NCI-H1092 (cell line): ENCODE measurements around the gene AFTPH.

ENCODE experiments used
- DNase-seq: peaks from one replicate; lab custom pipeline; 2025; lab: John Stamatoyannopoulos, UW

Gene AFTPH, protein sequence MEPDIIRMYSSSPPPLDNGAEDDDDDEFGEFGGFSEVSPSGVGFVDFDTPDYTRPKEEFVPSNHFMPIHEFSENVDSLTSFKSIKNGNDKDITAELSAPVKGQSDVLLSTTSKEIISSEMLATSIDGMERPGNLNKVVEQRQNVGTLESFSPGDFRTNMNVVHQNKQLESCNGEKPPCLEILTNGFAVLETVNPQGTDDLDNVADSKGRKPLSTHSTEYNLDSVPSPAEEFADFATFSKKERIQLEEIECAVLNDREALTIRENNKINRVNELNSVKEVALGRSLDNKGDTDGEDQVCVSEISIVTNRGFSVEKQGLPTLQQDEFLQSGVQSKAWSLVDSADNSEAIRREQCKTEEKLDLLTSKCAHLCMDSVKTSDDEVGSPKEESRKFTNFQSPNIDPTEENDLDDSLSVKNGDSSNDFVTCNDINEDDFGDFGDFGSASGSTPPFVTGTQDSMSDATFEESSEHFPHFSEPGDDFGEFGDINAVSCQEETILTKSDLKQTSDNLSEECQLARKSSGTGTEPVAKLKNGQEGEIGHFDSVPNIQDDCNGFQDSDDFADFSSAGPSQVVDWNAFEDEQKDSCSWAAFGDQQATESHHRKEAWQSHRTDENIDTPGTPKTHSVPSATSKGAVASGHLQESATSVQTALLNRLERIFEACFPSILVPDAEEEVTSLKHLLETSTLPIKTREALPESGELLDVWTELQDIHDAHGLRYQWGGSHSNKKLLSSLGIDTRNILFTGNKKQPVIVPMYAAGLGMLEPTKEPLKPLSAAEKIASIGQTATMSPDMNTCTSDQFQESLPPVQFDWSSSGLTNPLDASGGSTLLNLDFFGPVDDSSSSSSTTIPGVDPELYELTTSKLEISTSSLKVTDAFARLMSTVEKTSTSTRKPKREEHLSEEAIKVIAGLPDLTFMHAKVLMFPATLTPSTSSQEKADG

DNA sequence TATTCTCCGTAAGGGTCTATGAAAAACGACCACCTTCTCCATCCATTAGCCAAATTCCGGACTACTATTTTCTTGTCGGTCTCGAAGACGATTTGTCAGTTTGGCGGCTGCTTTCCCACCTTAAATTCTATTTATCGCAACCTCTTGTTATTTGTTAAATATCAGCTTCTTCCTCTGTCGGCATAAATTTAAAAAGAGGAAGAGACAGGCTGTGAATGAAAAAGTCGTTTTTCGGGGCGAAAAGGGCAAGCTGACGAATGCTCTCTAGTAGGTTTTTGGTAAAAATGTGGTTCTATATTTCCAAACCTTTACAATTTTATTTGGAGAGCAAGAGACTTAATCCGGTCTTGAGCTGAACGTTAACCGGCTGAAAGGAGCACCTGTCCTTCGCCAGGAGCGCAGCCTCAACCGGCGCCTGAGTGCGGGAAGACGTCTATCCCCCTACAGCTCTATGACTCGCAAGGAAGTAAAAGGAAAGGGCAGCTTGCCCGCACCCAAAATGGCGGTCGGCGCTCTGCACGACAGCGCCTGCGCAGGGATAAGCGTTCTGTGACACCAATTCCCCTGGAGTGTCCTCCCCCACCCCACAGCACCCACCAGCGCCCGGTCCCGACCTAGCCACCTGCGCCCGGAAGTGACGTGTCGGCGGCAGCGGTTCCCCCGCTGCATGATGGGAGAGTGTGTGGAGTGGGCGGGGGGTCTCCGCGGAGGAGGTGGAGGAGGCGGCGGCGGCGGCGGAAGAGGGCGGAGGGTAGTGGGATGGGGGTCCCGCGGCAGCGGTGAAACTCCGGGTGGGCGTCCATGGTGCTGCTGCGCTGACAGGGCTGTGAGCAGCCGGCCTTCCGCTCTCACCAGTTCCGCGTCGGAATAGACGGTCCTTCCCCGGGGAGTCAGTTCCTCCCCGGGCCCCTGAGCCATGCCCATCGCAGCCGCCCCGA lies at the start of gene AFTPH:
TSS of gene AFTPH (plus strand) at position 663 of the 938 bp plus-strand sequence. CDS start 27,147 bp downstream, outside the sequence.
- DNase-seq: peak; percentile 96

DNA sequence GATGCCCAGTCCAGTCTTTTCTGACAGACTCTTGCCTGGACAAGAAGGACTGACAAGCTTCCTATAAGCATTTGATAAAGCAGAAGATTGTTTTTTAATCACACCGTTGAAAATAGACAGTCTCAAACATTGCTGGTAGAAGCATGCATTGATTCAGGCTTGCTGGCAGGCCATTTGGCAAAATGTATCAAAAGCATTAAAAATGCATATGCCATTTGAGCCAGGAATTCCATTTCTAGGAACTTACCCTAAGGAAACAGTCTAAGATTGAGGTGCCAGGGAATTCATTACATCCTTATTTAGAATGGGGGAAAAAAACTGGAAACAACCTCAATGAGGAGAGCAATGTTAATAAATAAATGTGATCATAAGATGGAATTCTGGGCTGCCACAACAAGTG lies 49.5 kb upstream of the AFTPH start:
- no peak for DNase-seq

DNA sequence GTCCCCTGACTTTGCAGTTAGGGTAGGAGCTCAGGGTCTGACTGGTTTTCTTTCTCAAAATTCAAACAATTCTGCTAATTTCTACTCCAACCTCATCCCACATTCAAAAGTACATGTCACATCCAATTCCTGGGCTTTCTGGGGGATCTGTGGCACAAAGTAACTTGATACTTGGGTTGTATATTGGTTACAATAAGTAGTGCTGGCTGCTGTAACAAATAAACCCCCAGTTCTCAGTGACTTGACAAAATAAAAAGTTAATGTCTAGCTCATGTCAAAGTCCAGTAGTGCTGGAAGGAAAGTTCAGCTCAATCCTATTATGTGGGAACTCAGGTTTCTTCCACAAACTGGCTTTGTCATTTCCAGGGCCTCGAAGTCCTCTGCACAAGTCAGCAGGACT lies 47.1 kb upstream of the AFTPH start:
- DNase-seq: no peak

DNA sequence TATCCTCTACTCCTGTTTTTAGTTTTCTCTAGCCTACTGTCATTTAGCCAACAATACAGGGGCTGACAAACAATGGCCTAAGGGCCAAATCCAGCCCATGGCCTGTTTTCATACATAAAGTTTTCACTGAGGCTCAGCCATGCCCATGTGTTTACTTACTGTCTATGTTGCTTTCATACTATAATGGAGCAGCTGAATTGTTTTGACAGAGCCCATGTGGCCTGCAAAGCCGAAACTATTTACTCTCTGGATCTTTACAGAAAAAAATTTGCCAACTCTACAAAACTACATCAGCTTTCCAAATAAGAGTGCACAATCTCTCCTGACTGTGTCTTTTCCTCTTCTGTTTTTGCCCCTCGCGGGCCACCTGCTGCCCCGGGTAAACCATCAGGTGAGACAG lies 46.1 kb upstream of the AFTPH start:
- no peak for DNase-seq

DNA sequence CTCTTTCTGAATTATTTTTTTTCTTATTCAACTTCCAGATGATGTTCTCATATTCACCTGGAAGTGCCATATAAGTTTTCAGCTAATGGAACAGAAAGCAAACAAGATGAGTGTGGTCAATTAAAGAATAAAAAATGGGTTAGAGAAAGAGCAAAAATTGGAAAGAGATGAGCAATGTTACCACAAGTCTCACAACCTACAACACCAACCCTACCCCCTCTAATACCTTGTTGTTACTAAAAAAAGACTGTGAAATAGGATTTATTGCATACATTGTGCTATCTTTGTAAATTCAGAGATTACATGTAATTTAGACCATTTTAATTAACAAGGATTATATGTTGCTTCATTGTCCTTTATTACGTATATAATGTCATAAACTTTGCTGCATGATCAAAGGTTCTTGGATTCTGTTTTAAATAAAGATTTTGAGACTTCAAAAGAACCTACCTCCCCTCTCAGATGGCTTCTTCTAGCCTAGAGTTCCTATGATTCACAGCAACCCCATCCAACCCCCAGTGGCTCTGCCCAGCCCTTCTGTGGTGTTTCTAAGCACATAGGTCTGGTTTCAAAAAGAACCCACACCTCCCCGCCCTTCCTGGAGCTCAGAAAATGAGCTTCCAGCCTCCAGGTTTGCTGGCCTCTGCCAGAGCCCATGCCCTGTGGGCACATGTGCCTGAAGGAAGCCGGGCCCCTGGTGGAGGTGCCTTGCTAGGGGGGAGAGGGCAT lies 45.5 kb upstream of the AFTPH start:
- DNase-seq: no peak

DNA sequence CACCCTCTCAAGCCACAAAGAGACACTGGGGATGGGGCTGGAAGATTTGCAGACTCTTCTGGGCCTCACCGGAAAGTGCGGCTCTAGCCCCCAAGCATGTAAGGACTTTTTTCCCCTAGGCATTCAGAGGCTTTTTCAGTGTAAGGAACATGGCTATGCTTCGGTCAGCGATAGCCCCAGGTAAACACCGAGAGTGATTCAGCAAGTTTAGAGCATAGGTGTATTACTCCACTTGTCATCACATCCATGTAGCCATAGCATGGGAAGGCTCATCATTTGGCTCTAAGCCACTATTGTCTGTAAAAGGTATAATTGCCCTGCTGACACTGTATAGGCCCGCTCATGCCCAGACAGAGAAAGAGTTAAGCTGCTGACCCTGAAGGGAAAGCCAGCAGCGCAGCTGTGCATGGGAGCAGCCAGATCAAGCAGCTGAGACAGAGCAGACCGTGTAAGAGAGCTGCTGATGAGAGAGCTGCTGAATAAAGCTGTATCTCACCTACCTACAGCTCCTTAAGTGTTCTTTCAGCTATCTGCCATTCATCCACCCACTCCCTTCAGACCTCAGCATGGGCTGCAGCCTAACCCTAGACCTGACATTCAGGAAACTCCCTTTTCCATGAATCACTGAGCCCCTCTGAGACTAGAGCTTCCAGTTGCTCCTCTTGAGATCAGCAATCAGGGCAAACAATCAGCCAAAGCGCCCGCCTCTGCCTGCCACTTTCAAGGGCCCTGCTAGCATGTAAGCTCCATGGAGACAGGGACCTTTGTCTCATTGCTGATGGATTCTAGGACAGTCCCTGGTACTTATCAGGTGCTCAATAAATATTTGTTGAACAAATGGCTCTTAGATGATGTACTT lies 44.6 kb upstream of the AFTPH start:
- no peak for DNase-seq

DNA sequence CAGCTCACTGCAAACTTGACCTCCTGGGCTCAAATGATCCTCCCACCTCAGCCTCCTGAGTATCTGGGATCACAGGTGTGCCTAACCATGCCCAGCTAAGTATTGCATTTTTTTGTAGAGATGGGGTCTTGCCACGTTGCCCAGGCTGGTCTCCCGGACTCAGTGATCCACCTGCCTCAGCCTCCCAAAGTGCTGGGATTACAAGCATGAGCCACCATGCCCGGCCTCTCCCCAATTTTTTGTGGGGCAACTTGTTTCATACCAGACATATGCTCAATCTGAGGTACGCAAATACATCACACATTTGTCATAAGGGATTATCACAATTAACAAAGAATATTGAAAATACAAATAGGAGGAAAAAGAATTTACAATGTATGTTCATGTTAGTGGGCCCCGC lies 42.5 kb upstream of the AFTPH start:
- no peak for DNase-seq

DNA sequence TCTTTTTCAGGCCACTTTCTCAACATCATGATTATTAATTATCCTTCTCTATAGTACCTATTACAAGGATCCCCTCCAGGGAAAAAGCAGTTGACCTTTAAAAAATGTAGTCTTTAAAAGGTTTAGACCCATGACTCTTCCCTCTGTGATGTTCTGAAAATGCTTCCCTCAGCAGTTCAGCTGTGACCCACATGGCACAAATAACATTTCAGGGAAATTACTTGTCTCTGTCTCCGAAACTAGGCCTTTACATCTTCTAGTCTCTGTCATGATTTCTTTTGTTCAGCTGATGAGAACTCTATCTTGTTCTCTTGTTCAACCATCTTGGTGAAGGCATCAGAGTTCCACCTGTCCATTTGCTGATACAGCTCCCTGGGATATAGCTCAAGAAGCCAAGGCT lies 41.9 kb upstream of the AFTPH start:
- DNase-seq: no peak

DNA sequence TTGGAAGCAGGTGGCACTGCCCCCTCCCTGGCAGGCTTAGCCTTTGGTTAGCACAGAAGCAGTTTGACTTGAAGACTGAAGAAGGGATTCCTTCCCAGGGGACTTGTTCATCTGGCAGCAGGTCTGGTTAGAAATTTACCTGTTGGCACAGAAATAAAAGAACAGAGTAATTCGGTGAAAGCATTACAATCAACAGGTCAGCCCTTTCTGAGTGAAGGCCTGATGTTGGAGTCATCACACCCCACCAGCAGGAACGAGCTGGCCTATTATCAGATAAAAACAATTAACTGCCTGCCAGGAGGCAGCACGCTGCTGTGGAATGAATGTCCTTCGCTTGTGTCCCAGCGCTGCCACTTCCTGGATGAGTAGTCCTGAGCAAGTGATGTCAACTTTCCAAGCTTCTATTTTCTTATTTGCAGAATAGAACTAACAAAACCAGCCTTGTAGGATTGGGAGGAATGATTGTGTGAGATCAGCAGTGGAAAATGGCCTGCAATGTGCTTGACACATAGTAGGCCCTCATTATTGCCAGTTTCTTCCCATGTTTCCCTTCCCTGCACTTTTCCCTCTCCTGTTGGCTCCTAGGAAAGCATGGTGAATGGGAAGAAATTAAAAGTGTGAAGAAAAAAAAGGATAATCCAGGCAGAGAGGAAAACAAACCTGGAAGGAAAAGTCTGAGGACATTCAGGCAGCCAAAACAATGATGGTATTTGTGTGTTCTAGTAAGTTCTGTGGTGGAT lies 41.2 kb upstream of the AFTPH start:
- DNase-seq: no peak

DNA sequence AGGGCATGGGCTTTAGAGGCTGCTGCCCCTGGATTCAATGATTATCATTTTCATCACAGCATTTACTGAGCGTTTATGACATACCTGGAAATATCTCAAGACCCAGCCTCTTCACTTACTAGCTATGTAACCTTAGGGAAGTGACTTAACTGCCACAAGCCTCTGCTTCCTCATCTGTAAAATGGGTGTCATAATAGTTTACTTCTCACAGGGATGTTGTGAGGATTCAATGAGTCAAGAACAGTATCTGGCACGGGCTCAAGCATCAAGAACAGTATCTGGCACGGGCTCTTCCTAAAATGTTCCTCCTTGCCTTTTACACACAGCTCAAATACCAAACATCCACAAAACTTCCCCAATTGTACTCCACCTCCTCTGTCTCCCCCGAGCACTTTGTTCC lies 38.8 kb upstream of the AFTPH start:
- no peak for DNase-seq

DNA sequence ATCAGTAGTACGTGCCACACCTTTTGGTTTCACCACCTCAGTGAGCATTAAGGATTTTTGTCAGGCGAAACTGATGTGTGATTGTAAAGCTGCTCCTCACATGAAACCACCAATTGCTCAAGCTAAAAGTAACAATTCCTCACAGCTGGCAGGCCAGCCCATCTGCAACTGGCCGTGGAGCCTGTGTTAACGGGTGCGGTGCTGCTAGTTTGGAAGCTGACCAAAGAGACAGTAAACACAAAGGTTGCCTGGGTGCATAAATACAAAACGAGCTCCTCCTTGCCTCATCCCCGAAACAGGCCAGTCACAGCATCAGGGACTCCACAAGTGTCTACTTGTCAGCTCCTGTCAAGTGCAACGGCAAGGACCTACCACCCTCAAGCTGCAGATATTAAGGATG lies 38.2 kb upstream of the AFTPH start:
- no peak for DNase-seq

DNA sequence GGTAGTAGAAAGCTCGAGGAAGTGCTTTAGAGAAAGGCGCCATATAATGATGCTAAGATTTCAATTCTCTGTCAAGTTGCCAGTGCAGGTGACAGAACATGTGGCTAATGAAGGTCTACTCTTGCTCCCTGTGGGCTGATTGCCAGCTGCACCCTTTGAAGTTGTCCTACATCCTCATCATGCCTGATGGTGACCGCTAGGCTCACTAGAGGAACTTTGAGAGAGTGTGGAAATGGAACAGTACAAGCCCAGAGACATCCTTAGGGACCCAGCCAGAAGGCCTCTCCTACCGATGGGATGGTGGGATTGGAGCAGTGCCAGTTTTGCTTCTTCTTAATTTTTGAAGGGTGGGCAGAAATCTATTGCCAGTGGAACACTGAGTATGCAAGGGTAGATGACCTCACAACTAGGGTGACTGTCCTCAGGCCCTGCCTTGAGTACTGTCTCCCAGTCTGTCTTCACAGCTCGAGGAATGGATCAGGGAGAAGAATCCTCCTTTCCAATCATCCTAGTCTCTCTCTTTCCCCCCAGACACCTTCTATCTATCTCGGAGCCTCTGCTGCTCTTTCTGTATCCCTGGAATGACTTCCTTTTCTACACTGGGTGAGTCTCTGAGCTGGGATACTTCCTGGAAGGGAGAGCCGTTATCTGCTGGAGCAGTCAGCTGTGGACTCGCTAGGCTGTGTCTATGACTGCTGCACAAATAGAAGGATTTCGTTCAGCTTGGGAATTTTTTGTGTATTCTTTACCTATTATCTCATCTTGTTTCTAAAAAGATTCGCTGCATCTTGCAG lies 36.7 kb upstream of the AFTPH start:
- DNase-seq: no peak

DNA sequence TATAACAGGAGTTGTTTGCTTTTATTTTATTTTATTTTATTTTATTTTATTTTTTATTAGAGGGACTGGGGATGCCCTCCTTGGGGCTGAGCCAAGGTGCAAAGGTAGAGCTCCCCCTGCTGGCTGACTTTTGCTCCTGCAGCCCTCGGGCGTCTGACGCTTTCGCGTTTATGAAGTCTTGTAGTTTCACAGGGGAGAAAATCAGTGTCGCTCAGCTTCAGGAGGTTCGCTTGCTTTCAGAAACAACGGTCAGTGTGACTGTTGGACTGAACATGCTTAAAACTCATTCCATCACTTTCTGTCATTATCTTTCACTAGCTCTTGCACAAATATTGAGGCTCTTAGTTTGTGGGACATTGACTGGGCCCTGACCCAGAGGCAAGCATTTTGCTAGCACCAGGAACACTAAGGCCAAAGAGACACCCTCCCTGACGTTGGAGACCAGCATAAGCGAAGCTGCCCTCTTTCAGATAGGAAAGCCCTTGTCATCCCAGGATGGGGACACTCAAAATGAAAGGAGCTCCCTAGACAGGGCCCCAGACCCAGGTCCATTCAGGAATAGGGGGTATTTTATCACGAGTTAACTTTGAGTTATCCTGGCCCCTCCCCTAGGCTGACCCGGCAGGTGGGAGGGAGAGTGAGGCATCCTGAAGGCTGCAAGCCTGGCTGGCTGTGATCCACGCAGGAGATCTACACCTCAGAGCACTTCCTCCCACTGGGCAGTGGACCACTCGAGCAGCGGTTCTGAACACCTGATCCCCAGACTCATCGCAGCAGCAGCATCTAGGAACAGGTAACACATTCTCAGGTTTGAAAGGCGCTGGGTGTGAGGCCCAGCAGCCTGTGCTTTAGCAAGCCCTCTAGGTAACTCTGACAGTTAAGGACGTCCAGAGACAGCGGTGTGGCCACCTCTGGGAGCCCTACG lies 35.8 kb upstream of the AFTPH start:
- DNase-seq: no peak

DNA sequence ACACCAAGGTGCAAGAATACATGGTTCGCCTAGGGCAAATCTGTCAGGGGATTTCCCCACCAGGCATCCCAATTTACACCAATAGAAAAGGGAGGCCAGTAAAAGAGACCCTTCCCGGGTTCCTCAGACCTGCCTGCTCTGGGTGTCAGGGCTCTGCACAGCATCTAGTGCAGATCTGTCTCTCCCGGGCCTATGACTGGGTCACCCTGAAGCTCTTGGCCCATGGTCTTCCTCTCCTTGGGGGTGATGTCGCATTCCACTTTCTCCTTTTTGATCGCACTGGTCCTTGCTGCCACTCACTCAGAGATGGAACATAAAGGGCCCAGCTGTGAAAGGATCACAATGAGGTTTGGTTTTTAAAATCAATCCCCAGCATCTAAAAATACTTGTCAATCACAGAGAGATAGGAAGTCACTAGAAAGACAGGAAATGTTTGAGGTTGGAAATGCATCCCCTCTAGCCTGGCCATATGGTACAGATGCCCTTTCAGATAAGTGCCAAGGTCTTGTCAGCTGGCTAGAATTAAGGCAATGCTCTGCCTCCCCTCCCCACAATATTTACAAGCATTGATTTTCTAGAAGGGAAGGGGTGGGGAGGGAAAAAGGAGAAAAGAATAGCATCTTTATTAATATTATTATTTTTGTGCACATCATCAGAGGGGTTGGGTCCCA lies 34.9 kb upstream of the AFTPH start:
- DNase-seq: no peak

DNA sequence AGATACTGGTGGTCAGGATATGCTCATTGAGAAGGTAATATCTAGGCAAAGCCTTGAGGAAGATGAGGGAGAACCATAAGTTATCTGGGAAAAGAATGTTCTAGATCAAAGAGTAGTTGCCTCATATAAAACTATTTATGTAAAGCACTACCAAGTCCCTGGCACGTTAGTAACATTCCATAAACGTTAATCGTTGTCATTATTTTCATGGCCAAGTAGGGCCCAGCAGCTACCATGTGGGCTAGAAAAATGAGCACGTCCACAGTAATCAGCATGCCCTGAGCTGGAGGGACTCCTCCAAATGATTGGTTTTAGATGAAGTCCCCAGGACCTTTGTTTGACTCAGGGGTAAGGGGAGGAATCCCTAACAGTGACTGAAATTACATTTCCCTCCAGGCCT lies 32.7 kb upstream of the AFTPH start:
- DNase-seq: no peak

DNA sequence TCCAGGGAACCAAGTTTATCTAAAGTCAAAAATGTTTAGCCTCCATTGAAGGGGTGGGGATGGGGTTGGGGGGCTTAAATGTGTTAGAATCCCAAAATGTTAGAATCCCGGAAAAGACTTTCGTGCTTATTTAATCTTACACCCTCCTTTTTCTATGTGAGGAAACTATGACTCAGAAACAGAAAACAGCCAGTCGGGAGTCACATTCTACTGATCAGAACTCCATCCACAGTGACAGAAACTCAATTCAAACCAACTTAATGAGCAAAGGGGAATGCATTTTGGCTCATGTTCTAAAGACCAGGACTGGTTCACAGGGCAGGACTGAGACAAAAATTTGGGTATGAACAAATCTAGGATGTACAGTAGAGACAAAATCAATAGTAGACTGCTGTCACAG lies 31.9 kb upstream of the AFTPH start:
- no peak for DNase-seq

DNA sequence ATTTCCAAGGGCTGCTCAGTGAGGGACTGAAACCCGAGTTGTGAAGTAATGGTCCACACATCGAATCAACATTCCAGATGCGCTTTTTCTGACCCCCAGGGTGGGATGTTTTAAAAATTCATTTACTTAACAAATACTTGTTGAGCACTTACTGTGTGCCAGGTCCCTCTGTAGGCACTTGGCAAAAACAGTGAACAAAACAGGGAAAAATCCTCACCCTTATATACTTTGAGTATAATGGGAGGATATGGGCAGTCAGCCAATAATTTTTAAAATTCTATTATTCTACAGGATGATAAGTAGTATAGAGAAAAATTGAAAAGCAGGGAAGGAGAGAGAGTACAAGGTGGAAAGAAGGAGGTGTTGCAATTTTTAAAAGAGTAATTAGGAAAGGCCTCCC lies 31.3 kb upstream of the AFTPH start:
- no peak for DNase-seq
